Effector CD4-positive, alpha-beta T cell (primary cell): ENCODE measurements around the gene AKAP11.

Experiments used
- DNase-seq: peaks from one replicate; pipeline ENCODE4 v3.0.0-alpha.2; 2020

AKAP11 gene

DNA sequence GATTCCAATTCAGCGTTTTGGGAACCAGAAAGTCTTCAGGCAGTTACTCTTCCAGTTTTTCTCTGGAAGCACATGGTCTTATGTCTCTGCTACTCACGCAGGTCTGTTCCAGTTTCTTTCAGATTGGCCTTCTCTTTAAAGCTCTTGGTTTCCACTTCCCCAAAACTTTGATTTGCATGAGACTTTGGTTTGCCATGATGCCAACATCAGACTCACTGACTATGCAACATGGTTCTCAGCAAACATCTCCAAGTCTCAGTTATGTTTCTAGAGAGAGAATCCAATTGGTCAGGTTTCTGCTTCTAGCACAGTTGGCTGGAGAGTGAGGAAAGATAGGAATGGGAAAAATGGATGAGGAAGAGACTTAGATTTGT, 3.1 kb downstream of the AKAP11 start:
- no peak for DNase-seq

DNA sequence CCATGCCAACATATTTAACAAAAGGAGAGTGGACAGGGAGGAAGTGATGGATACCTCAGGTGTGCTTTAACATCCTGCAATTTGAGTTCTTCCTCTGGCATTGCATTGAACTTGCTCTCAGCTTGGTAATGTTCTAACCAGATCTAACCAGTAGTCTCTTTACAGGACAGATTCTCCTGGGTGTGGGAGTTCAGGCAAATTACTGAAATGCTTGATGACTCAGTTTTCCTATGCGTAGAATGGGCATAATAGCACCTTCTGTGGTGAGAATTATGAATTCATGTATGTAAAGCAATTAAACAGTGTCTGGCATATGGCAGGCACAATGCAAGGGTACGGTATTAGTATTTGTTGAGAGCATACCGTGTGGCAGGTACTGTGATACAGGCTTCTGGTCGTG, 3.6 kb downstream of the AKAP11 start:
- DNase-seq, result no peak

DNA sequence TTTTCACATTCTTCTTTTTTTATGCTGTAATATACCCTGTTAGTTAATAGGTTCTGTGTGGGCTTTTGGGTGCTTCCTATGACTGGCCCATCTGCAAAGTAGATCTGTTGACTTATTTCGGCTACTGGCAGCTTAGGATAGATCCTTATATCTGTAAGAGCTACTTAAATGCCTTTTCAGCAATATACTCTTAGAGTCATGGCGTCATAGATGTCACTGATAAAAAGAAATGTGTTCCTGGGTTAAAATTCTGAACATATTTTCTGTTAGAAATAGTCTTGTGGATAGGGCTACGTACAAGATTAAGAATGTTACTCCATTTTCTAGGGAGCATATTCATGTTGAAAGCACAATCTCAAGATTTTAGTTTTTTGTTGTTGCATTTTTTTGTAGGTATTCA, 4.7 kb downstream of the AKAP11 start:
- no peak for DNase-seq

DNA sequence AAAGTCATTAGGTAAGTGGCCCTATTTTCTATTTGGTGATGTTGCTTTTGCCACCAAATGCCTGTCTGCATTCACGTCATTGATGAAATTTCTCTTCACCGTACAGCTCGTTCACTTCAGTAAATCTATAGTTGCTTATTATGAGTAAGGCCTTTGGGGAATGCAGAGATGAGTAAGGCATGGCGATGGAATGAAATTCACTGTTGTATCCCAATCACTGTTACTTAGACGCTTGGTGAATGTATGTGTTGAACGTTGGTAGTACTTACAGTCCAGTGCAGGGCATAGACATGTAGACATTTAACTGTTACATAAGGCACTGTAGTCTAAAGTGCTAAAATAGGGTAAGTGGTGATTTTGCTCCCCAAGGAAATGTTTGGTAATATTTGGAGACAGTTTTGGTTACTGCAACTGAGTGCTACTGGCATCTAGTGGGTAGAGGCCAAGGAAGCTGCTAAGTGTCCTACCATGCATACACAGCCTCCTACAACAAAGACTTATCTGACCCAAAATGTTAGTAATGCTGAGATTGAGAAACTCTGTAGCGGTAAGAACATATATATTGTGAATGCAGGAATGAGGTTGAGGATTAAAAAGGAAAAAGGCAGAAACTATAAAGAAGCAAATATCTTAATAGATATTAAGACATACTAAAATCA, 5.8 kb downstream of the AKAP11 start:
- DNase-seq, result no peak

DNA sequence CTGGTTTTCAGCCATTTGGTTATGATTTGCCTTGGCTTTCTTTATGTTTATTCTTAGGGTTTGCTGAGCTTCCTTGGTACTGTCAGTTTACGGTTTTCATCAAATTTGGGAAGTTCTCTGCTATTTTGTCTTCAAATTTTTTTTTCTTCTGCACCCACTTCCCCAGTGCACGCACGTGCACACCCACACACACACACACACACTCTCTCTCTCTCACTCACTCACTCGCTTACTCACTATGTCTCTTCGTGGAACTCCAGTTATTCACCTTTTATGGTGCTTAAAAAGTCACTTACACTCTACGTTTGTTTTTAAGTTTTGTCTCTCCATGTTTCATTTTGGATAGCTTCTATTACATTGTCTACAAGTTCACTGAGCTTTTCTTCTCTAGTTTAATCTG, 7.1 kb downstream of the AKAP11 start:
- DNase-seq, result no peak

DNA sequence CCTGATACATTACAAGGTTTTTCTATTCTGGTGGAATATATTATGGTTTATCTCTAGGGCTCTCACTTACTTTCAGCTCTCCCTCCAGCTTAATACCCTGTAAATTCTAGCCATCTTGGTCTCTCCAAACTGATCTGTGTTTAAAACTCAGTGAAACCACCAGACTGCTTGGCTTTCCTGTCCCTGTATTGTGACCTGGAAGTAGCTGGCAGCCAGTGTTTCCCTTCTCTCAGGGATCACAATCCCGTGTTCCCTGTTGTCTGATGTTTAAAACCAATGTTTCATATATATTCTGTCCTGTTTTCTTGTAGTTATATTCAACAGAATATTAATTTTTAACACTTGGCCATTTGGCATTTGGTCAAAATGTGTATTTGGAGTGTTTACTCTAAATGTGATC, 8.0 kb downstream of the AKAP11 start:
- DNase-seq, result no peak

DNA sequence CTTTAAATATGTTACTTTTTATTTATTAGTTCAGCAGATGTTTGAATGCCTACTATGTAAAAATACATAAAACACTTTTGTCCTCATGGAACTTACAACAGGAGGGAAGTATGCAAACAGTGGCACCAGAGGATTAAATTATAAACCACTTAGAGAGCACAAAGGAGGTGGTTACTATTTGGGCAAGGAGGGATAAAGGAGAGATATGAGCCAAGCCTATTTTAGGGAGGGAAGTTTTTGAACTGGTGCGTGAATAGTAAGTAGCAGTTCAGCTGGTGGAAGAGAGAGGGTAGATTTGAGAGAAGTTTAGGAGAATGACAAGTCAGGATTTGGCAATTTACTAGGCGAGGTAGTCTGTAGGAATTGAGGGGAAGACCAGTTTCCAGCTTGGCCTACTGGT, 8.6 kb downstream of the AKAP11 start:
- DNase-seq, result no peak

DNA sequence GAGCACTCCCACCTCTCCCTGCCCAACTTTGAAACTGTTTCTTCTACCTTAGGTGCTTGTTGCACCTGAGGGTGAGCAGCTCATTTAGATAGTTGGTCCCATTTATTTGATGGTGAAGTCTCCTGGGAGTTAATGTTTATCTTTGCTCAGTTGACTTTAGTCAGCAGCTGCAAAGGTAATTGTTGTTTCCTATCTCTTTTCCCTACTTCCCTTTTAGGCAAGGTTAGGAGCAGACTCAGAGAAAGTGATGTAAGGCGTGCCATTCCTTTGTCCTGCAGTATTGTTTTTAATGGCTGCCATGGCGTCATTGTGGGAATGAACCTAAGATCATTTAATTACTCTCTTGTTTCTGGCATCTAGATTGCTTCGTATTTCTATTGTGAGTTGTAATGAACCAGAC, 11.6 kb downstream of the AKAP11 start:
- DNase-seq, result no peak

DNA sequence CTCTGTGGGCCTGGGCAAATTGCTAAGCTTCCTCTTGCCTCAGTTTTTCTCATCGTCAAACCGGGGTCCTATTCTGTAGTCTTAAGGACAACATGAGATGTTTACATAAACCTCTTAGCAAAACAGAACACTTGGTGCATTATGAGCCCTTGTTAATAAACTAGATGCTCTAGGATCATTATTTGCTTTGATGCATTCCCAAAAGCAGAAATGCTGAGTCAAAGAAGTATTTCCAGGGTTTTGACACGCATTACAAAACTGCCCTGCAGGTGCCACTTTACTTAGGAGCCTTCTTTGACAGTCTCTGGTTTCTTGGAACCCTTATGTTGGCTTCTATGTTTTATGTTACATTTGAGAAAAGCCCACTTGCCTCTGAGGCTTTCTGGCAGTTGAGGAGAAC, 12.1 kb downstream of the AKAP11 start:
- DNase-seq, result no peak

DNA sequence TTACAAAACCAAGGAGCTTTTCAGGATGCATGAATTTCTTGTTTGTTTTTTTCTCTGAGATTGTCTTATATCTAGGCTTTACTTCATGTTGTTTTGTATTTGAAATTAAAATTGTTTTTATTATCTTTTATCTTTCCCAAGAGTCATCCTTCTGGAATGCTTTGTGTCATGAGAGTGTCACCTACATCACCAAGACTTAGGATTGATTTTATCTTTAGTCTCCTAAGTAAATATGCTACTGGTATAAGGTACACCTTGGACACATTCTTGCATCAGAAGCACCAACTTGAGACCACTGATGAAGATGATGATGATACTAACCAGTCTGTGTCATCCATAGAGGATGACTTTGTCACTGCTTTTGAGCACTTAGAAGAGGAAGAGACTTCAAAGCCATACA, 26.4 kb downstream of the AKAP11 start:
- DNase-seq, result no peak

DNA sequence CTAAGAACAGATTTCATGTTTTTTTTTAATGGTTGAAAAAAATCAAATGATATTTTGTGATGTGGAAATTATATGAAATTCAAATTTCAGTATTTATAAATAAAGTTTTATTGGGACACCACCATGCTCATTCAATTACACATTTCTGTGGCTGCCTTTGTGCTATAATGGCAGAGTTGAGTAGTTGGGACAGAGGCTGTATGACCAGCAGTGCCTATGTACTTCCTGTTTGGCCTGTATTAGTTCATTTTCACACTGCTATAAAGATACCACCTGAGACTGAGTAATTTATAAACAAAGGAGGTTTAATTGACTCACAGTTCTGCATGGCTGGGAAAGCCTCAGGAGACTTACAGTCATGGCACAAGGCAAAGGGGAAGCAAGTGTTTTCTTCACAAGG, 33.6 kb downstream of the AKAP11 start:
- DNase-seq, result no peak

DNA sequence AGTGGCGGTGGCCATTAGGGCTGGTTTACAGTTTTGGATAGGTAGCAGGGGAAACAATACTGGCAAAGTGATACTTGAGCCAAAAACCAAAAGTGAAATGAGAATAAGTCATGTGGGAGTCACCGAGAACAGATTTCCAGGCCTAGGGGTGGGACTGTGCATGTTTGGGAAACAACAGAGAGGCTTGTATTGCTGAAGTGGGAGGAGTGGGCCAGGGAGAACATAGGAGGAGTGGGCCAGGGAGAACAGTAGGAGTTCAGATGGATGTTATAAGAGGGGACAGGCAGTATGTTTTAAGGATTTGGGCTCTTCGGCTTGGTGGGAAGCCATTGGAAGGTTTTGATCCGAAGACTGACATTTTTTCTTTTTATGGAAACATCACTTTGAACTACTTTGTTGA, 35.5 kb downstream of the AKAP11 start:
- no peak for DNase-seq

DNA sequence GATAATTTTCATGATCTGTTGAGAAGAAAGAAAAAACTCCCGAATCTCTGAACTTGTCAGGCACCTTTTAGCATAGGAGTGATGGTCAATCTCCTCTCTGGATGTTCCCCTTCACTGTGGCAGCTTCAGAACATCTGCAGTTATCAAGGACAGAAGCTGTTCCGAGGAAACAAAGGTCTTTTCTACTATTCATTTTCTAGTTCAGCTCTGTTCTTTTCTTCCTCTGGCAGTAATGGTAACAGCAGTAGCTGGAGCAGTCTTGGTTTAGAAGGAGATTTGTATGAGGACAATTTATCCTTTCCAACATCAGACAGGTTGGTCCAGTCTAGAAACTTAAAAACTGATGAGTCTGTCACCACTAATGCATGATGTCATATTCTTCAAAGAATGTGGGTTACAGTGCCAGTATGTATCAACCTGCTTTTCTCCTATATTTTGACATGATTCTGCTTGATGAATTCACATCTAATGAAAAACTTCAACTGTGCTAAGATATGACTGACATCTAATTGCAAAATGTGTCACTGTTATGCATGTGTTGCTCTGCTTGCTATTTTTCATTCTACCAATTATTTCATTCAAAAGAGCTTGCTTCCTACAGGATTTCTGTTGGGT, 41.0 kb downstream of the AKAP11 start:
- no peak for DNase-seq

DNA sequence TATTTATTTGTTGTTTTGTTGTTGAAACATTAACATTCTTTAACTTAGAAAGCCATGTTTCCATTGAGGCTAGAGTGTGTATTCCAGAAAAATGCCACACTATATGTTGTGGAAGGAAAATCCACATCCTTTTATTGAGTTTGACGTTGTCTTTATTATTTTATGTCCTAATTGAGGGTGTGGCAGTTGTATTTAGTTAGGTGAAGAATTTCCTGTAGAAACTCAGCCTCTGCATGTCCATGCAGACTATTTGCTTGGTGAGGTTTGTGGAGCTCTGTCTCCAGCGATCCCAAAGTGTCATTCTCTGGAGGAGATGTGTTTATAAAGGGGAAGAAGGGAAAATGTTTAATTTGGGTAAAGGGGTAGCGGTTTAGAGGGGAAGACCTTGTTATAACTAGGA, 46.6 kb downstream of the AKAP11 start:
- DNase-seq, result no peak

DNA sequence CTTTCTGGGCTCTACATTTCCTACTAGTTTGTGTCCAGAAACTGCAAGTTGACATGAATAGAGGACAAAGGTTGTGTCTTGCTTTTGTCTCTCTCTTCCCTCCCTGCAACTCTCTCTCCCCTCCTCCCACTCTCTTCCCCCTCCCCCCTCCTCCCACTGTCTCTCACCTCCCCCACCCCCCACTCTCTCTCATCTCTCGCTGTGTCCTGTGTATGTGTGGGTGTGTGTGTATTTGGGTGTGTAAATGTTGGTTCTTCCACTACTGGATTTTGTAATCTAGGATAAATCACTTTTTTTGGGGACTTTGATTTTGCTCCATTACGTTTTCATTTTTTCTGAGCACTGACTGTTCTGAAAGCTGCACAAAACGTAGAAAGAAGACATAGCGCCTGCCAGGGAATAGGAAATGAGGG, 48.4 kb downstream of the AKAP11 start:
- no peak for DNase-seq

DNA sequence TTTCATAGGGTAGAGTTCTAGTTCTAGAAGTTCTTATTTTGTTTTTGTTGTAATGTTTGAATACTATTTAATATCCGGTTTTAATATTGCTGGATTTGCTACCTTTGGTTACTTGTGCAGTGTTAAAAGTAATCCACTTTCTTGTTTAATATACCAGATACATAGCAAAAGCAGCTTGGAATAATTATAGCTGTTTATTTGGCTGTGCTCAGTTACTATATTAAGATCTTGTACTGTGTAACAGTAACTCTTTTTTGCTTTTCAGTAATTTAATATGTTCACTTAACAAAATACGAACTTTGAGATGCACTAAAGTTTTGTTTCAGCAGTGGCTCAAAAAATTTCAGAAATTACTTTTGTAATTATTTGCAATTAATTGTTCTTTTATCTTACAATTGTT, 50.9 kb downstream of the AKAP11 start:
- DNase-seq, result no peak

DNA sequence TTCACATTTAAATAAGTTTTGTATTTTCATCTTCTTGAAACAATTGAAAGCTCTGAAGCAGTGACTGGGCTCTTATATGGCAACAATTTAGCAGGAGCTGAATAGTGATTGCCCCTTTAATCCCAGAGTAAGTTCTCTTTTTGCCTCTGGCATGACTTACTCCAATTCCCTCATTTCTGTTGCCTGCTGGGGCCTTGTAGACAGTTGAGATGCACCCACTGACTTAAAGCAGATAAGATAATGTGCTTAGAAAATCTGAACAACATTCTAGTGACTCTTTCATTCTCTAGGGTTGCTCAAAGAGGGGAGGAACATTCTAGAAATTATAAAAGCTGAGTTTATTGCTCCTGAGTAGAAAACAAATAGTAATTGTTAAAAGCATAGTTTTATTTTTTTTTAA, 52.8 kb downstream of the AKAP11 start:
- DNase-seq, result no peak

DNA sequence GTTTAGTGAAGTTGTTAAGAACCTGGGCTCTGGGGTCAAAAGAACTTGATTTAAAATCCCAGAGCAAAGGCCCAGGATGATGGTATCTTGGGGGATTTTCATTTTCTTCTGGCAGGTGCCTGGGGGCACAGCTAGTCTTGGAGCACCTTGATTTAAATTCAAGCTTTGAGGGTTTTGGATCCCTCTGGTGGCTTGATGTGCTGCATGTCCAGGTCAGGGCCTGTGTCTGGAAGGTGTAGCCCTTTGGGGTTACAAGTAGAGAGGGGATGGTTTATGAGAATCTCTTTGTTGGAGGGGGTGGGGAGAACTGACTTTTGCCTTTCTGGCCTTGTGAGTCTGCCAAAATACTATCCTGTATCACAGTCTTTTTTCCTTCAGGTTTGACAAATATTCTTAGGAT, 55.8 kb downstream of the AKAP11 start:
- DNase-seq, result no peak

DNA sequence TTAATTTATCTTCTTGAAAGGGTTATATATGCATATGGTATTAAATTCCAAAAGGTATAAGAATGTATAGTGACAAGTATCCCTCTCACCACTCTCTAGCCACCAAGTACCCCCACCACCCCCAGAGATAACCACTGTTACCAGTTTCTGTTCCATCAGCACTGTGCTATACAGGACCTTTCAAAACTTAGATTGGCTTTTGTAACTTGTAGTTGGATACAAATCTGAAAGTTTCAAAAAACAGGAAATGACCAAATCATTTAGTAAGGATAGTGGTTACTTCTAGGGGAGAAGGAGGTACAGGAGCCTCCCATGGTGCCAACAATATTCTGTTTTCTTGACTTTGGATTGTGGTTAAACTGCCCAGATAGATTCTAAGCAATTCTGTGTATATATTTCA, 56.7 kb downstream of the AKAP11 start:
- no peak for DNase-seq

DNA sequence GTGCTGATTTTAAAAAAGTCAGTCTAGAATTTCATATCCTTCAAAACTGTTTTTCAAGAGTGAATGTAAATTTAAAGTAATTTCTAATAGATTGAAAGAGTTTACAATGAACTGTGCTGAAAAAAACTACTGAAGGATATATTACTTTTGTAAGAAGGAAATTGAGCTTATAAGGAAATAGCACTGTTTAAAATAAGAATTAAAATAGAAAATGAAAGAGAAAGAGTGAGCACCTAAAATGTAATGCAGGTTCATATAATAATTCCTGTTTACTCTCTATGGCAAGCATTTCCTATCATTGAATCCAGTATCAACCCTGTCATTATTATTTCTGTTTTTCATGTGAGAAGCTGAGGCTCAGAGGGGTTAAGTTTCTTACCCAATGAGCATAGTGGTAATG, 57.3 kb downstream of the AKAP11 start:
- DNase-seq, result no peak

DNA sequence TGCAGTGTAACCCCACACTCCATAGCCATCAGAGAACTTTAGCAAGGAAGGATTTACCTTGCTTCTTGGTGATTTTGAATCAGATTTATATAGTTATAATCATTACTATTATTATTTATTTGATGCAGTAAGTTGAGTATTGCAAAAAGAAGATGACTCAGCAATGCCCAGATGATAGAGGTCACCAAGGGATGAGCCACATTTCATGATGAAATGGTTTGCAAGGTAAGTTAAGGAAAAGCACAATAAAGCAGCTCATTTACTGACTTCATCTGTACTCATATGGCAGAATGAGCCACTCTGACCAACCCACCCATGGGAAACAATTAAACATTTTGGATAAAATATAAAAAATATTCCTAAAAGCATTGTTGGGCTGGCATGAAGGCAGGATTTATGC, 59.1 kb downstream of the AKAP11 start:
- no peak for DNase-seq

DNA sequence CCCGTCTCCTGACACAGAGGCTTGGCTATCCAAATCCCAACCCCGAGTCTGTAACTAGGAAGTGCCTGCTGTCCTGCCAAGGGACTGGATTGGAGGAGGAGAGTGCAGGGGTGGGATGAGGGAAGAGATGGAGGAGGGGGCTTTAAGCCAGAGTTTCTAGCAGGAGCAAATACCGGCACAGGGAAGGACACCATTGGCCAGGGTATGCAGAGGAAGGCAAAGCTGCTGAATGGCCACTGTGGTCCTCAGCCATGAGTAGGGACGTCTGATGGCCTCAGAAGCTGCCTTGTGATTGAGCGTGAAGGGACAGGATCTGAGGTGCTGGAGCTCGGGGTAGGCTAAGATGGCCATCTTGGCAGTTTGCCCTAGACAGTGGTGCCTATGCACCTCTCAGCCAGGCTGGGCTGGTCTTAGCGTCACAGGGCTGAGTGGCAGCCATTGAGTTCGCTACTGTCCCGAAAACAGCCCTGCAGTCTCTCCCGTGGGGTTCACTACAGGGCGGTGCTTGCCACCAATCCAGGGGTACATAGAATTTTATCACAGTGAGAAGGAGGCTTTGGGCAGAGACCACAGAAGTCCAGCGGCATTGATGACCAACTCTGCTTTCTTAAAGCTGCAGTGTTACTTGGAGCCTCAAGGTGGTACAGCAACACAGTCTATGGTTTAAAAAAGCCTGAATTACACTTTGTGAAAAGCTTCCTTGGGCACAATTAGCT, 61.8 kb downstream of the AKAP11 start:
- DNase-seq, result no peak

DNA sequence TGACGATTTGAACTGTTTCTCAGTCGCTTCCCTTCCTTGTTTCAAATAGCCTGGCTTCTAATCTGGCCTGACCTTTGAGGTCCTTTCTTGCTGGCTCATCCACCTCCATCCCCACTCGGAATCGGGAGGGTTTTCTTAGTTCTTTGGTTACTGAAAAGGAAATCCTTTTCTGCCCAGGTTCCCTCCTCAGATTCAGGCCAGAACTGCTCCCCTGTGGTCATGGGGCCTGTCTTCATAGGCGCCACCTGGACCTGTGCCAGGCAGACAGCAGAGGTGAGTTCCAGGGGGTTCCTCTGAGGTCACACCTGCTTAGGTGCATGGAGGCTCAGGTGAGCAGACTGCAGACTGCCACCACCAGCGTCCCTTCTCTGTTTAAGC, 62.4 kb downstream of the AKAP11 start:
- DNase-seq, result no peak

DNA sequence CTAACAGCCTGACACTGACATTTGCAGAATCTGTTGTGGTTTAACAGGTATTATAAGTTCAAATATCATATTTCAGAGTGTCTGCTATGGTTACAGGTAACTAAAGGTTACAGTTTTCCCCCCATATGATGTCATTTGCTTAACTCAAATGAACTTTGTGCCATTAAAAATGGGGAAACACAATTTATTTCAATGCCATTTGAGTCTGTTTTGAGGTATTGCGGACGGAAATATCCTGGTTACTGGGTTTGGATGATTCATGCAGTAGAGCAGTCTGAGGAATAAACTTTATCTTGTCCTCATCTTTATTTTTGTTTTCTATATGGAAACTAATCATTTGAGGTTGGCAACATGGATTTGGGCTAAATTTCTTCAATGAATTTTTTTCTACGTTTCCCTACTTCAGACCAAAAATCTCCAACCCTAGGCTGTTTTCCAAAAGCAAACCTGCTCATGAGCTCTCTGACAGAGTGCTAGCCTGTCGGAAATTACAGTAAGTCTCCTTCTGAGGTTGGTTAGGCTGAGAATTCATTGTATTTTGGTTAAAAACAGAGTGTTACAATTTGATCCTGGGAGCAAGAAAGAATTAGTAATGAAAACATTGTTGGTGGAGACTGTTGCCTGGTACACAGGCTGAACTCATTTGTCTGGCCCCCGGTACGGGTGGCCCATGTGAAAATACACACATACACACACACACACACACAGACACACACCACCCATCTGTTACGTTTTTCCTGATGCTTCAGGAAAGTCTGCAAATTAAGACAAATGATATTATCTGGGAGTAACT, 66.1 kb downstream of the AKAP11 start:
- no peak for DNase-seq
